Progenitor cell of endocrine pancreas (in vitro differentiated cells): Measurements from ENCODE around the gene WDR81. TPM values are rescaled to one million over a fixed set of nuclear protein-coding genes. Genes with fewer than 3 reads are reported as not detected.

Experiments
- DNase-seq: peaks from one replicate; pipeline ENCODE4 v3.0.0; 2021; ENCODE audit warnings: low spot score; ENCODE audit not compliant: unreplicated experiment
- H3K27ac Mint-ChIP-seq: 2 replicates; pipeline ENCODE4 v1.8.0; 2021; ENCODE audit warnings: mild to moderate bottlenecking, moderate library complexity, mixed read lengths
- H3K27me3 Mint-ChIP-seq: 2 replicates; pipeline ENCODE4 v1.8.0; 2021; ENCODE audit warnings: mixed read lengths
- H3K36me3 Mint-ChIP-seq: 2 replicates; pipeline ENCODE4 v1.8.0; 2022; ENCODE audit warnings: mixed read lengths; ENCODE audit not compliant: insufficient read depth
- H3K4me1 Mint-ChIP-seq: 2 replicates; pipeline ENCODE4 v1.8.0; 2021; ENCODE audit warnings: low read depth, mixed read lengths
- H3K4me3 Mint-ChIP-seq: 2 replicates; pipeline ENCODE4 v1.8.0; 2021; ENCODE audit warnings: low read depth, mild to moderate bottlenecking, moderate library complexity, mixed read lengths
- H3K9me3 Mint-ChIP-seq: 2 replicates; pipeline ENCODE4 v1.8.0; 2021; ENCODE audit warnings: low read depth, mixed read lengths
- CTCF ChIP-seq: fragments of 200-600 bp; sonication (generic); IDR thresholded peaks from one replicate; pipeline ENCODE4 v1.5.0; 2021; ENCODE audit warnings: antibody characterized with exemption, mild to moderate bottlenecking; ENCODE audit not compliant: unreplicated experiment
- total RNA-seq: library from RNA; stranded (reverse); gene quantifications from 2 replicates; pipeline ENCODE4 v1.2.1, GENCODE V29; 2021

WDR81 gene
- total RNA-seq, 1 donor from 2014 or later = 22.1 TPM

GRCh38 chr17:1726626-1727257 is 2.2 kb downstream of the WDR81 start:
- Mint-ChIP-seq H3K27ac (no peak overlapping the region), H3K36me3 (peaks cover 1% of the 10 kb centered on the region), H3K9me3 (no peaks in the 10 kb centered on the region), H3K27me3 (no peaks in the 10 kb centered on the region), H3K4me3 (no peak overlapping the region), H3K4me1 (peaks cover 3% of the 10 kb centered on the region)
- no peak for DNase-seq
- TF ChIP-seq CTCF = no peak

- no peak for DNase-seq
- Mint-ChIP-seq H3K36me3 (peaks cover 1% of the 10 kb centered on the region), H3K27me3 (no peaks in the 10 kb centered on the region), H3K4me3 (no peak overlapping the region), H3K9me3 (no peaks in the 10 kb centered on the region), H3K27ac (no peak overlapping the region), H3K4me1 (peaks cover 3% of the 10 kb centered on the region)
- TF ChIP-seq CTCF = no peak
Observed at GRCh38 chr17:1727258-1727789, 2.8 kb downstream of the WDR81 start.

DNA sequence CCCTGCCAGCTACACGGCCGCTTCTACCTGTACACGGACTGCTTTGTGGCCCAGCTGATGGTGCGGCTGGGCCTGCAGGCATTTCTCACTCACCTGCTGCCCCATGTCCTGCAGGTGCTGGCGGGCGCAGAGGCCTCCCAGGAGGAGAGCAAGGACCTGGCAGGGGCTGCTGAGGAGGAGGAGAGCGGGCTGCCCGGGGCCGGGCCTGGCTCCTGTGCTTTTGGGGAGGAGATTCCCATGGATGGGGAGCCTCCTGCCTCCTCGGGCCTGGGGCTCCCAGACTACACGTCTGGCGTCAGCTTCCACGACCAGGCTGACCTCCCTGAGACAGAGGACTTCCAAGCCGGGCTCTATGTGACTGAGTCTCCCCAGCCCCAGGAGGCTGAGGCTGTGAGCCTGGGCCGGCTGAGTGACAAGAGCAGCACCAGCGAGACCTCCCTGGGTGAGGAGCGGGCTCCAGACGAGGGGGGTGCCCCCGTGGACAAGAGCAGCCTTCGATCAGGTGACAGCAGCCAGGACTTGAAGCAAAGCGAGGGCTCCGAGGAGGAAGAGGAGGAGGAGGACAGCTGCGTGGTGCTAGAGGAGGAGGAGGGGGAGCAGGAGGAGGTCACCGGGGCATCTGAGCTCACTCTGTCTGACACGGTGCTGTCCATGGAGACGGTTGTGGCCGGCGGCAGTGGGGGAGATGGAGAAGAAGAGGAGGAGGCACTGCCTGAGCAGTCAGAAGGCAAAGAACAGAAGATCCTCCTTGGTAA is 3.5 kb downstream of the WDR81 start:
- TF ChIP-seq CTCF = no peak
- no peaks in the 10 kb centered on the region for H3K27me3 Mint-ChIP-seq
- no peak for DNase-seq
- peaks cover 3% of the 10 kb centered on the region for H3K4me1 Mint-ChIP-seq
- no peaks in the 10 kb centered on the region for H3K9me3 Mint-ChIP-seq
- H3K36me3 Mint-ChIP-seq = peaks cover 1% of the 10 kb centered on the region
- H3K27ac Mint-ChIP-seq = no peak overlapping the region
- H3K4me3 Mint-ChIP-seq = no peak overlapping the region

DNA sequence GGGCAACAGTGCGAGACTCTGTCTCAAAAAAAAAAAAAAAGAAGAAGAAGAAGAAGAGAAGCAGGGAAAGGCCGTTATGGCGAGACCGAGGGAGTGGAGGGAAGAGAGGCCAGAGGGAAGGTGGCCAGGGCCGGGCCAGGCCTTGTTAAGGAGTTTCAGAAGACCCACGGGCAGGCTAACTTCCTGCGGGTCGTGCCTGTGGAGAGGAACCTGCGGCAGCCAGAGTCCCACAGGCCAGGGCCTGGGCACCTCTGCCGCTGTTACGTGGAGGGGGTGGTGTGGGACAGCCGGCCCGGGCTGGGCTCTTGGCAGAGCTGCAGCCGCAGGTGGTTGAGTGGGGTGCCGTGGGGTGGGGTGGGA is 5.4 kb downstream of the WDR81 start:
- no peaks in the 10 kb centered on the region for H3K9me3 Mint-ChIP-seq
- H3K4me1 Mint-ChIP-seq = peaks cover 4% of the 10 kb centered on the region
- no peak for DNase-seq
- TF ChIP-seq CTCF = no peak
- H3K27ac Mint-ChIP-seq = no peak overlapping the region
- no peaks in the 10 kb centered on the region for H3K27me3 Mint-ChIP-seq
- H3K4me3 Mint-ChIP-seq = no peak overlapping the region
- peaks cover 4% of the 10 kb centered on the region for H3K36me3 Mint-ChIP-seq

DNA sequence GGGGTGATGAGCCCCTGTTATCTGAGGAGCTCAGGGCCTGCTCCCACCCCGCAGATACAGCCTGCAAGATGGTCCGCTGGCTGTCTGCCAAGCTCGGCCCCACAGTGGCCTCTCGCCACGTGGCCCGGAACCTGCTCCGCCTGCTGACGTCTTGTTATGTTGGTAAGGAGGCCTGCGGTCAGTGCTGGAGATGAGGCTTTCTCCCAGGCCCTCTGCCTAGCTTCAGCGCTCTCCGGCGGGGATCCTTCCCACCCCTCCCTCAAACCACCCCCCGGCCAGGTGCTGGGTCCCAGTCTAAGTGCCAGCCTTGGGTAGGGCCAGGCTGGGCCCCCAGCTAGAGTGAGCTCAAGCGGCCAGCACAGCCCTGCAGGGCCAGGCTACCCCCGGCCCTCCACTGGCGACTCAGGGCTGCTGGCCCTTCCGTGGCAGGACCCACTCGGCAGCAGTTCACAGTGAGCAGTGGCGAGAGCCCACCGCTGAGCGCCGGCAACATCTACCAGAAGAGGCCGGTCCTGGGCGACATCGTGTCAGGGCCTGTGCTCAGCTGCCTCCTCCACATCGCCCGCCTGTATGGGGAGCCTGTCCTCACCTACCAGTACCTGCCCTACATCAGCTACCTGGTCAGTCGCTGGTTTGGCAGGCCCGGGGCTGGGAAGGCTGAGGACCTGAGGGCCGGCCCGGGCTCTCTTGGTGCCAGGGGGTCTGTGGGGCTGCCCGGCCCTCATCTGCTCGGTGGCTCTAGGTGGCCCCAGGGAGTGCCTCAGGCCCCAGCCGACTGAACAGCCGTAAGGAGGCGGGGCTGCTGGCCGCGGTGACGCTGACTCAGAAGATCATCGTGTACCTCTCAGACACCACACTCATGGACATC is 6.1 kb downstream of the WDR81 start:
- Mint-ChIP-seq H3K4me1 (peaks cover 3% of the 10 kb centered on the region), H3K27ac (no peak overlapping the region), H3K9me3 (no peaks in the 10 kb centered on the region), H3K4me3 (no peak overlapping the region), H3K27me3 (no peaks in the 10 kb centered on the region), H3K36me3 (peaks cover 4% of the 10 kb centered on the region)
- TF ChIP-seq CTCF = no peak
- DNase-seq = no peak
